ENCODE data around the gene ANGPT4. TPM values are rescaled to one million over a fixed set of nuclear protein-coding genes. Genes with fewer than 3 reads are reported as not detected.
"Not testable (repeated sequence)": the region's sequence is repeated elsewhere in the genome, so short reads cannot be mapped to it uniquely, and the experiment has no call there.

The ANGPT4 gene
- total and polyA plus RNA-seq, 10 donors: 0.03 to 0.06 TPM; not detected in 8

GRCh38 chr20:856361-856775 is 59.8 kb downstream of the ANGPT4 start:
- Histone ChIP-seq H3K9me3 (no peaks in the 10 kb centered on the region), H3K4me1 (peaks cover 0 to 70% (median 26%) of the 10 kb centered on the region in 6 donors), H3K27me3 (replicated peaks in 1 of 7) (no peaks in the 10 kb centered on the region), H3K4me3 (no peak overlapping the region), H3K27ac (no peak overlapping the region), H3K36me3 (peaks cover 0 to 29% (median under 1%) of the 10 kb centered on the region in 6 donors)
- no peak for TF ChIP-seq POLR2AphosphoS5 (IDR thresholded peaks at IDR 0.05)
- 32 to 48% (median 37%) methylated on average over 12 of the region's 12 CpGs for WGBS, 5 donors
- no peak for DNase-seq
- intact Hi-C loops (cut with DNase I; ENCODE audit: low total_unique reads): no loop called here

- 27 to 44% (median 38%) methylated on average over 9 to 11 of the region's 11 CpGs for WGBS, 5 donors
- intact Hi-C loops (cut with DNase I; ENCODE audit: low total_unique reads): no loop called here
Measured at GRCh38 chr20:855466-856360, 60.4 kb downstream of the ANGPT4 start.

DNA sequence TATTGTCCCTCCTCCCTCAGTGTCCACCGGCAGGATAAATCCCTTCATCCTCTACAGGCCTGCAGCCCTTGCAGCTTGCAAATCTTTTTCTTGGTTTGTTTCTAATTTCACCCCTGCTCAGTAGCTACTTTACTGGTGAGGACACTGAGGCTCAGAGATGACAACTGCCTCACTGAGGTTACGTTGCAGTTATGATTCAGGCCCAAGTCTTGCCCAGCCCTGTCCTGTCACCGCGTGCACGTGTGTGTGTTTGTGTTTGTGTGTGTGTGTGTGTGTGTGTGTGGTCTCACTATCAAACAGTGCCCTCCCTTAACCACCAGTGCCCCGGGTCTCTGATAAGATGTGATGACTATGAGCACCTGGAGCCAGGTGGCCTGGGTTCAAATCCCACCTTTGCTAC is 61.5 kb downstream of the ANGPT4 start:
- Histone ChIP-seq H3K4me1 (peaks cover 0 to 78% (median 24%) of the 10 kb centered on the region in 6 donors), H3K4me3 (no peak overlapping the region), H3K9me3 (no peaks in the 10 kb centered on the region), H3K36me3 (peaks cover 0 to 29% (median 2%) of the 10 kb centered on the region in 6 donors), H3K27me3 (replicated peaks in 1 of 7) (no peaks in the 10 kb centered on the region), H3K27ac (no peak overlapping the region)
- DNase-seq: no peak
- intact Hi-C loops (cut with DNase I; ENCODE audit: low total_unique reads): no loop called here
- TF ChIP-seq CTCF (IDR thresholded peaks at IDR 0.05 in 8 of 11, conservative IDR thresholded peaks at IDR 0.05 in 3 of 11) (no peak), POLR2AphosphoS5 (IDR thresholded peaks at IDR 0.05) (no peak), POLR2A (IDR thresholded peaks at IDR 0.05) (no peak)
- WGBS, 5 donors: 64 to 77% (median 67%) methylated on average over 6 of the region's 6 CpGs

More at GRCh38 chr20:855466-856360, 60.4 kb downstream of the ANGPT4 start:
- no peak overlapping the region for H3K4me3 ChIP-seq
- H3K27ac ChIP-seq: no peak overlapping the region
- no peaks in the 10 kb centered on the region for H3K9me3 ChIP-seq
- H3K4me1 ChIP-seq: peaks cover 0 to 76% (median 26%) of the 10 kb centered on the region in 6 donors
- no peak for DNase-seq
- H3K36me3 ChIP-seq: peaks cover 0 to 29% (median 2%) of the 10 kb centered on the region in 6 donors
- TF ChIP-seq POLR2AphosphoS5 (IDR thresholded peaks at IDR 0.05): no peak
- H3K27me3 ChIP-seq (replicated peaks in 1 of 7): no peaks in the 10 kb centered on the region

DNA sequence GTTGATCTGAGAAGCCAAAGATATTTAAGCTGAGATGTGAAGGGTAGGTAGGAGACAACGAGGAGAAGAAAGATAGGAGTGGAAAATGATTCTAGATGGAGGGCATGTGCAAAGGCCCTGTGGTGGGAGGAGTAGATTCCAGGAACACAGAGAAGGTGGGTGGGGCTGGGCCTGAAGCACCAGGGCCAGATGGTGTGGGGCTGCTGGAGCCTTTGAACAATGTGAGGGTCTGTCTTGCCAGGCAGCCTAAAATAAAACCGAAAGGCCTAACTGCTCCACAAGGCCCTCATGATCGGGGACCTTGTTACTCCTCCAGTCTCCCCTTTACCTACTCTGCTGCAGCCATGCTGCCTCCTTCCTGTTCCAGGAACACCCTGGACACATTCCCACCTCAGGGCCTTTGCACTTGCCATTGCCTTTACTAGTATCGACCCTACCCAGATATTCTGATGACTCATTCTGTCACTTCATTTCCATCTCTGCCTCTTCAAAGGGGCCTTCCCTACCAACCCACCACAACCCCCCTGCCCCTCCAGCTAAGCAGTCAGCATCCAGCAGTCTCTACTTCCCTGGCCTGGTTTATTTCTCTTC is 62.6 kb downstream of the ANGPT4 start:
- peaks cover 0 to 76% (median 20%) of the 10 kb centered on the region in 6 donors for H3K4me1 ChIP-seq
- intact Hi-C loops (cut with DNase I; ENCODE audit: low total_unique reads): no loop called here
- WGBS, 5 donors: 75 to 92% (median 84%) methylated on average over 4 of the region's 4 CpGs
- no peak for DNase-seq
- TF ChIP-seq POLR2A (IDR thresholded peaks at IDR 0.05): no peak
- no peak for TF ChIP-seq CTCF (IDR thresholded peaks at IDR 0.05 in 8 of 11, conservative IDR thresholded peaks at IDR 0.05 in 3 of 11)
- no peak for TF ChIP-seq POLR2AphosphoS5 (IDR thresholded peaks at IDR 0.05)
- no peaks in the 10 kb centered on the region for H3K27me3 ChIP-seq (replicated peaks in 1 of 7)
- H3K9me3 ChIP-seq: no peaks in the 10 kb centered on the region
- no peak overlapping the region for H3K27ac ChIP-seq
- H3K36me3 ChIP-seq: peaks cover 0 to 30% (median 2%) of the 10 kb centered on the region in 6 donors
- no peak overlapping the region for H3K4me3 ChIP-seq

DNA sequence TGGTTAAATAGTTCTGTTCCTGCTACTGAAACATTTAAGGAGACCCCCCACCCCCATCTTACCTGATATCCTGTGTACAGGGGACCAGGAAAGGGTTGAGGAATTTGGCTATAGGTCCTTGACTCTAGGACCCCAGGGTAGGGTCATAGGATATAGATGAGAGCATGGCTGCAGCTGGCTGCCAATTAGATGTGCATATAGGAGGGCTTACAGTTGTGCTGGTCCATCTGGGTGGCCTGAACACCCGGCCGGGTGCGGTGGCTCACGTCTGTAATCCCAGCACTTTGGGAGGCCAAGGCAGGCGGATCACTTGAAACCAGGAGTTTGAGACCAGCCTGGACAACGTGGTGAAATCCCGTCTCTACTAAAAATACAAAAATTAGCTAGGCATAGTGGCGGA is 67.4 kb downstream of the ANGPT4 start:
- peaks cover 0 to 38% (median 2%) of the 10 kb centered on the region in 6 donors for H3K36me3 ChIP-seq
- H3K9me3 ChIP-seq; intact Hi-C loops (cut with DNase I; ENCODE audit: low total_unique reads); H3K27me3 ChIP-seq (replicated peaks in 1 of 7); H3K4me3 ChIP-seq; H3K27ac ChIP-seq; DNase-seq: not testable (repeated sequence)
- H3K4me1 ChIP-seq: peaks cover 27 to 89% (median 46%) of the 10 kb centered on the region in 6 donors
- WGBS, 5 donors: 84 to 97% (median 92%) methylated on average over 8 of the region's 8 CpGs

Data from spleen (tissue), 11 donors.